ENCODE data around the gene NR2C2AP.

Gene NR2C2AP

GRCh38 chr19:19160461-19161035 lies 42.7 kb downstream of the NR2C2AP start:
- H3K27ac ChIP-seq = no peak overlapping the region
- no peak for TF ChIP-seq ZFX (IDR thresholded peaks at IDR 0.05; ENCODE audit: borderline replicate concordance)
- TF ChIP-seq, protein P1, sequence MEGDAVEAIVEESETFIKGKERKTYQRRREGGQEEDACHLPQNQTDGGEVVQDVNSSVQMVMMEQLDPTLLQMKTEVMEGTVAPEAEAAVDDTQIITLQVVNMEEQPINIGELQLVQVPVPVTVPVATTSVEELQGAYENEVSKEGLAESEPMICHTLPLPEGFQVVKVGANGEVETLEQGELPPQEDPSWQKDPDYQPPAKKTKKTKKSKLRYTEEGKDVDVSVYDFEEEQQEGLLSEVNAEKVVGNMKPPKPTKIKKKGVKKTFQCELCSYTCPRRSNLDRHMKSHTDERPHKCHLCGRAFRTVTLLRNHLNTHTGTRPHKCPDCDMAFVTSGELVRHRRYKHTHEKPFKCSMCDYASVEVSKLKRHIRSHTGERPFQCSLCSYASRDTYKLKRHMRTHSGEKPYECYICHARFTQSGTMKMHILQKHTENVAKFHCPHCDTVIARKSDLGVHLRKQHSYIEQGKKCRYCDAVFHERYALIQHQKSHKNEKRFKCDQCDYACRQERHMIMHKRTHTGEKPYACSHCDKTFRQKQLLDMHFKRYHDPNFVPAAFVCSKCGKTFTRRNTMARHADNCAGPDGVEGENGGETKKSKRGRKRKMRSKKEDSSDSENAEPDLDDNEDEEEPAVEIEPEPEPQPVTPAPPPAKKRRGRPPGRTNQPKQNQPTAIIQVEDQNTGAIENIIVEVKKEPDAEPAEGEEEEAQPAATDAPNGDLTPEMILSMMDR (IDR thresholded peaks at IDR 0.05) = no peak

- H3K27ac ChIP-seq = no peak overlapping the region
- TF ChIP-seq, protein P1 (IDR thresholded peaks at IDR 0.05) = no peak
- no peak for TF ChIP-seq ZFX (IDR thresholded peaks at IDR 0.05; ENCODE audit: borderline replicate concordance)
Observed at GRCh38 chr19:19159534-19159933, 43.7 kb downstream of the NR2C2AP start.

DNA sequence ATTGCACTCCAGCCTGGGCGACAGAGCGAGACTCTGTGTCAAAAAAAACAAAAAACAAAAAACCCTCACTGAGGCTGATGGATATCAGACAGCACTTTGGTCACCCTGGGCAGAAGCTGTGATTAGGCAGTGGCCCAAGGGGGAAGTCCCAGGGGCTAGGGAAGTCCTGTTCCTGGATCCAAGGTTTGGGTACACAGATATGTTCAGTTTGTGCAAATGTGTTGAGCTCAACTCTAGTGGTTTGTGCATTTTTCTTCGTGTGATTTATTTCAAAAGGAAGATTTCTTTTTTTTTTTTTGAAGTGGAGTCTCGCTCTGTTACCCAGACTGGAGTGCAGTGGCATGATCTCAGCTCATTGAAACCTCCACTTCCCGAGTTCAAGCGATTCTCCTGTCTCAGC lies 45.4 kb downstream of the NR2C2AP start:
- no peak for TF ChIP-seq ZFX (IDR thresholded peaks at IDR 0.05; ENCODE audit: borderline replicate concordance)
- TF ChIP-seq, protein P1 (IDR thresholded peaks at IDR 0.05) = no peak
- H3K27ac ChIP-seq = no peak overlapping the region

DNA sequence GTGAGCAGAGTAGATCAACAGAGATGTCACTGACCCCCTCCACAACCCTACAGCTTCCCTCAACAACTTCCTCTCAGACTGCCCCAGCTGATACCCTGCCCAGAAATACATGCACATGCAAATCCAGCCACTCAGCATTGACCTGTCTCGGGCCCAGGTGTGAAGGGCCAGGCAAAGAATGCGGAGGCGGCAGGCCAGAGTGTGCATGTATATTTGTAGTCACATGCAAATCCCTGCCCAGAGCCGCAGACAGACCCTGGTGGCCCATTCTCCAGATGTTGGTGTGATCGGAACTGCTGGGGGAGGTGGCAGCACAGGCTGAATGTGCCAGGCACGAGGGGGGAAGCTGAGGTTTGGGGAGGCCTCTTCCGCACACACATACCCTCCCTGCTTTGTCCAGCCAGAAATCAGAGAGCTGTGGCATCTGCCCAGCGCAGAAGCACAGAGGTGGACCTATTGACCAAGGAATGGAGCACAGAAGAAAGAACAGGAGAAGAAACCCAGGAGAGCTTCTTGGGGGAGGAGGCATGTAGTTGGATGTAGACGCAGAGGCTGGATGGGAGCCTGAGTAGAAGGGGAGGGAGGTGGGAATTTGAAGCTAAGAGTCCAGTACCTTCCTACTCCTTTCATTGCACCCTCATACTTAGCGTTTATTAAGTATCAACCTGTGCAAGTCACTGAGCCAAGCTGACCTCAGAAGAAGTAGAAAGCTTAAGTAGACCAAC lies 47.6 kb downstream of the NR2C2AP start:
- TF ChIP-seq, protein P1 (IDR thresholded peaks at IDR 0.05) = no peak
- no peak for TF ChIP-seq ZFX (IDR thresholded peaks at IDR 0.05; ENCODE audit: borderline replicate concordance)
- H3K27ac ChIP-seq = no peak overlapping the region

- H3K27ac ChIP-seq = no peak overlapping the region
- TF ChIP-seq ZFX (IDR thresholded peaks at IDR 0.05; ENCODE audit: borderline replicate concordance) = no peak
- TF ChIP-seq, protein P1 (IDR thresholded peaks at IDR 0.05) = no peak
Observed at GRCh38 chr19:19154768-19155494, 48.3 kb downstream of the NR2C2AP start.

DNA sequence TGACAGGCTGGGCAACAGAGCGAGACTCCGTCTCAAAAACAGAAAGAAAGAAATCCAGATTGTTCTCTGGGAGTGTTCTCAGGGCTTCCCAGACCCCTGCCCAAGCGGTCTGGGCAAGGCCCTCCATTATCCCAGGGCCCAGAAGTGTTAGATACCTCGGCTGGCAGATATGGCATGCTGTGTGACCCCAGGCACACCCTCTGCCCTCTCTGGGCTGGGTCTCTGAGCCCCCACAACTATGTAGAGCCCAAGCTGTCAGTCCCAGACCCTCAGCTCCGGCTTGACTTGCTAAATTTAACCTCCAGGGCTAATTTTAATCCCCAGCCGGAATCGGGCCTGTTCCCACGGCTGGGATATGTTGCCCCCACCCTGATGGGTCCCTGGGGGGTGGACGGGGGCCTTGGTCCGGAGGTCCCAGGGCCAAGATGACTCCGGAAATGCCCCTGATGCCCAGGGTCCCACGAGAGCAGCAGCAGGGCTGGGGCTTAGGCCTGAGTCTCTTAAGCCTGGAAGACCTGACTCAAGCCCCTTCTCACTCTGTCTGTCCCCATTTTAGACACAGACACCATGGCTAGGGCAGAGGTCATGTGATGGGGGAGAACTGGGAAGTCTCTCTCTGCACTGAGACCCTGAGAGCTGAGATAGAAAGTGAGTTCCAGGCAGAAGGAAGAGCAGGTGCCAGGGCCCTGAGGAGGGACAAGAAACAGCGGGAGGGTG lies 50.4 kb downstream of the NR2C2AP start:
- TF ChIP-seq, protein P1 (IDR thresholded peaks at IDR 0.05) = no peak
- no peak for TF ChIP-seq ZFX (IDR thresholded peaks at IDR 0.05; ENCODE audit: borderline replicate concordance)
- no peak overlapping the region for H3K27ac ChIP-seq
